NCI-H1436 (cell line): ENCODE measurements around the gene CTBP2.

Experiments used
- DNase-seq: peaks from one replicate; lab custom pipeline; 2025; lab: John Stamatoyannopoulos, UW

The CTBP2 gene

DNA sequence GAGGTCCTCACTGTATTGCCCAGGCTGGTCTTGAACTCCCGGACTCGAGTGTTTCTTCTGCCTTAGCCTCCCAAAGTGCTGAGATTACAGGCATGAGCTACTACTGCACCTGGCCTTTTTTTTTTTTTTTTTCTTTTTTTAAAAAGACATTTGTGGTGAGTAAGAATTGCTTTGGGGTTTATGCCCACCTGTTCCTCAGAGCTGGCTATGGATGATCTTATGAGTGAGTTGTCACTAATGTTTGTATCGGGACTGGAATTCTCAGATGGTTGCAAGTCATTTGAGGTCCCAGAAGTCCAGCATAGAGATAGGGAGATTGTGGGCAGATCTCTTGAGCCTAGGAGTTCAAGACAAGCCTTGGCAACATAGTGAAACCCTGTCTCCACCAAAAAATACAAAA, 183.2 kb downstream of the CTBP2 start:
- DNase-seq = no peak

DNA sequence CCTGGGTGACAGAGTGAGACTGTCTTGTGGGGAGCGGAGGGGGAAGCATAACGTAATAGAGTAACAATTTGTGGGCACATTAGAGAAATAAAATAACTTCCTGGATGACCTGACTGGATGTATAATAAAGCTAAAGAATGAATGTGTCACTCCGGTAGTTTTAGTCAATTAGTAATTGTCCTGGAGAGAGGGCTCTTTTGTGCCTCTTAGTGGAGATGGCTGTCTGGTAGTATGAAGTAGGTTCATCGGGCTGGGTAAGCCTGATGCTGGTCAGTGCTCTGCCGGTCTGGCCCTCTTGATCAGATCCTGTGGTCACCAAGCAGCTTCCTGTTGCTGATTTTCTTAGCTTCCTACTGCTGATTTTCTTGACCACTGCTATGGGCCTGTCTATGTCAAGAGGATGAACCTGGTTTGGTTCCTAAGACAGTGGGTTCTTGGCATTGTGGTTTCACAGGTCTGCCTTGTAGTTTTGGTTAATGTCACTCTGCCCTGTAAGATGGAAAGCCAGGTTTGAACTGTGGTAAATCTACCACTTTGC, 184.3 kb downstream of the CTBP2 start:
- no peak for DNase-seq

DNA sequence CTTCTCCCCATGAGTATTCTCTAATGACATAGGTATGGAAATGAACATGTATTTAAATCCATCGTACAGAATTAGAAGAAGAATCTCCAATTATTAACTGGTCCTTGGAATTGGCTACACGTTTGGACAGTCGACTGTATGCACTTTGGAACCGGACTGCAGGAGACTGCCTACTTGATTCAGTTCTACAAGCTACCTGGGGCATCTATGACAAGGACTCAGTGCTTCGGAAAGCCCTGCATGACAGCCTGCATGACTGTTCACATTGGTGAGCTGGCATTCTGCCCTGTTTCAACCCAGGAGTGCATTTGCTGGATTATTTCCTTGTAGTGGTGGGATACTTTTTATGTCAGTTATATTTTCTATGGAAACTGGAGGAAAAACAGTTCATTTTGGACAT, 186.2 kb downstream of the CTBP2 start:
- DNase-seq = no peak

DNA sequence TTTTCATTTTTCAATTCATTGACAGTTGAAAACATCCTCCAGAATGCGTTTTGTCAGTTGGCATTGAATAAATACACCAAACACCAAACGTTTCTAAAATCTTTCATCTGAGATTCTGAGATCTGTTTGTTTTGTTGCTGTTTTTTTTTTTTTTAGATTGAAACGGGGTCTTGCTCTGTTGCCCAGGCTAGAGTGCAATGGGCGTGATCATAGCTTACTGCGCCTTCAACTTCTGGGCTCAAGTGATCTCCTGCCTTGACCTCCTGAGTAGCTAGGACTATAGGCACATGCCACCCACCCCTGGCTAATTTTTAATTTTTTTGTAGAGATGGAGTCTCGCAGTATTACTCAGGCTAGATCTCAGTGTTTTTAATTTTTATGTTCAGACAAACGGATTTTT, 187.7 kb downstream of the CTBP2 start:
- no peak for DNase-seq

DNA sequence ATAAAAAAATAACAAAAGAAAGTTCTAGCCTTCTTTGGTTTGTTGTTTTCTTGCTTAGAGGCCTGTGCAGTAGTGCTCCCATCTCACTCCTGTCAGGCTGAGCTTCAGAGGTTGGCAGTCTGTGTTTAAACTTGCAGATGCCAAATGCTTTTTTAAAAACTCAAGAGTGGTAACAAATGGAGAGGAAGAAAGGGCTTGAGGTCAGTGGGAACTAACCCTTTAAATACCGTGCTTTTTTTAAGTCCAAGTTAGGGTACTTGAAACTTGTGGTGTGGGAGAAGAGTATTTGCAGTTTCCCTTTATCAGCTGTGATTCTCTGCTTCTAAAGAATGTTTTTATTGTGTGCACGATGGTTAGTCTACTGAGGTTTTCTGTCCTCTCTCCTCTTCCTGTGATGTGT, 189.1 kb downstream of the CTBP2 start:
- DNase-seq = no peak

DNA sequence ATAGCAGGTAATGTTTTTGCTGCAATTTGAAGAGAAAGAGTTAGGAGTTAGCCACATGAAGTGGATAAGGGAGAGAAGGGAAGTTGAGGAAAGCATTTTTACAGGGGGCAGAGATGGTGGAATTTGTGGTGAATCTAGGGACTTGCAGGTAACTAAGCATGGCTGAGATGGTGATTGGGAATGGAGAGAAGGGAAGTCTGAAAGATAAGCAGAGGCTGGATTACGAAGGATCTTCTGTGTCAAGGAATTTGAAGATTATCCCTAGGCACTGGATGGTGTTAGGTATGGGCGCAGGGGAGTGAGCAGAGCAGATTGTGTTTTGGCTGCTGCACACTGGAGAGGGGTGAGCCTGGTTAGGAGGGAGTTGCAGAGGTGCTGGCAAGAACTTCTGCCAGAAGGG, 193.1 kb downstream of the CTBP2 start:
- DNase-seq = no peak

DNA sequence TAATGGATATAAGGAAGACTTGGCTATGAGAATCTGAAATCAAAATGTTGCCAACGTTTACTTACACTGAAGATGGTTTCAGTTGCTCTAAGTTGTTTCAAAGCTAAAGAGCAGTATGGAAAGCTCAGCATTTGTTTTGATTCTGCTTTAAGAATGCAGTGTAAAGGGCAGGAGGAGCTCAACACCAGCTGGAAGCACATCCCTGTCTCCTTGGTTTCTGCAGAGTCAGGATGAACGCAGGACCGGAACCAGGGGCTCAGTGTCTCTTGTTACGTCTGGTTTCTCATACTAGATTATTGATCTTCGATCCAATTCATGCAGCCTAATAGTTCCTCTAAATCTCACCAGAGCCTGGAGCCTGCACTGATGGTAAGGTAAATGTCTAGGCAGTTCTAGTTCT, 194.4 kb downstream of the CTBP2 start:
- no peak for DNase-seq

DNA sequence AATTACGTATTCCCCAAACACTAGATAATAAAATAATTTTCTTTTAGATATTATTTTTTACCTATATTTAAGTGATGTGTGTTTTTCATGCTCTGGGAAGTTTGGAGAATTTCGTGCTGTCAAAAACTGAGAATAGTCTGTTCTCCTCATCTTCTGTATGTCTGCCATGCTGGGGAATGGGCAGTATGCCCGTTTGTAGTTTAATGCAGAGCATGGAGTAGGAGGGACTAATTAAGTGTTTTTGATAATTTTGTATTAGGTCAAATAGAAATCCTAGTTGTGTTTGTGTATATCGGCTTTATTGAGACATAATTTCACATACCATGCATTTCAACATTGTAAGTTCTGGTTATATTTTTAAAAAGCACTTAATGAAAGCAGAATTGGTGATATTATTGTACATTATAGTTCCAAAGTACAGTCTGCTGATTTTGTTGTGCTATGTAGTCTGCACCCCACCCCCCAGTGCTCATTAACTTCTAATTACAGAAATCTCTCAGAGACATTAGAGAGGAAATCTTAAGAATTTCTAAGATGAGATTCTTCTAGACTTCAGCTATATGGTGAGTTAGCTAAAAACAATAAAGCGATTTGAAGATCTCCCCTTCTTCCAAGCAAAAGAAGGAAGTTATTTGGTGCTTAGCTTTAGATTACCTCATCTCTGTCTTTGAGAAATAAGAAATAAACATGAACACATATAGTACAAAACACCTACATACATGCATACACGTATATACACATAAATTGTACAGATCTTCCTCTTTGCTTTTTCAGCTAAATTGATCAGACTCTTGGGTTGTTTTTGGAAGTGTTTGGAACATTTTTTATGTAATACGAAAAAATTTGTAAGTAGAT, 196.3 kb downstream of the CTBP2 start:
- DNase-seq = no peak

DNA sequence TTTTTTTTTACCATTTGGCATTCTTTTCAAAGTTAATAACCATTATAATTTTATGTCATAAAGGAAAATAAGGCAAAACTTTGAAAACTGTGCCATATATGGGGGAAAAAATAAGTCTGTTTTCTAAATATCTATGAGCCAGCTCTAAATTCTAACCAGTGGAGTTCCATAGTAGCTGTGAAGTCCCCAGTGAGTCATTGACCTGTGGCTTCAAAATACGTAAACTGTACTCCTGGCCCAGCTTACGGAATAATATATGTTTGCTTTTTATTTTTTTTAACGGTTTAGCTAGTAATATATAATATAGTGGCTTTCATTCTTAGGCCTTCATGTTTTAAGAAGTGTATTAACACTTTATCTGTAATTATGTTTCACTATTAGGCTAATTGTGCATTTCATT, 197.9 kb downstream of the CTBP2 start:
- DNase-seq = no peak

DNA sequence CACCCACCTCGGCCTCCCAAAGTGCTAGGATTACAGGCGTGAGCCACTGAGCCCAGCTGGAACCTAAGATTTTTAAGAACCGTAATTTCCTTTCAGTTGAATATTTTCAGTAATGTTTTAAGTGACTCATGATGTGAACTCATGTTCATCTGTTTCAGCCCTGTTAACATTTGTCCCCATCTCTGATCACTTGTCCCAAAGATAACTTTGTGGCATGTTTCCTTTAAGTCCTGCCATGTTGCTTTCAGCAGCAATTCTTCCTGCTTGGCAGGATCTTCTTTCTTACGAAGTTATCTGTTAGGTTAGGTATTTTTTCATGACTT, 199.2 kb downstream of the CTBP2 start:
- DNase-seq = no peak

DNA sequence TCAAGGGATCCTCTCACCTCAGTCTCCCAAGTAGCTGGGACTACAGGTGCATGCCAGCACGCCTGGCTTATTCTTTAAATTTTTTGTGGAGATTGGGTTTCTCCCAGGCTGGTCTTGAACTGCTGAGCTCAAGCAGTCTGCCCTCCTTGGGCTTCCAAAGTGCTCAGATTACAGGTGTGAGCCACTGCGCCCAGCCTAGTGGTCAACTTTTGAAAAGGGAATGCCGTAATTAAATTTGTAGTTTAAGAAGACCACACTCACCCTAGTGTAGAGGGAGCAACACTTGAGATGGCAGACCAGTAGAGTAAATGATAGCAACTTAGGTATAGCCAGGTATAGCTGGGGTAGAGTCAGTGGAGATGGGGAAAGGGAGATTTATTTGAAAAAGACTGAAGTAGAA, 200.8 kb downstream of the CTBP2 start:
- DNase-seq = no peak

DNA sequence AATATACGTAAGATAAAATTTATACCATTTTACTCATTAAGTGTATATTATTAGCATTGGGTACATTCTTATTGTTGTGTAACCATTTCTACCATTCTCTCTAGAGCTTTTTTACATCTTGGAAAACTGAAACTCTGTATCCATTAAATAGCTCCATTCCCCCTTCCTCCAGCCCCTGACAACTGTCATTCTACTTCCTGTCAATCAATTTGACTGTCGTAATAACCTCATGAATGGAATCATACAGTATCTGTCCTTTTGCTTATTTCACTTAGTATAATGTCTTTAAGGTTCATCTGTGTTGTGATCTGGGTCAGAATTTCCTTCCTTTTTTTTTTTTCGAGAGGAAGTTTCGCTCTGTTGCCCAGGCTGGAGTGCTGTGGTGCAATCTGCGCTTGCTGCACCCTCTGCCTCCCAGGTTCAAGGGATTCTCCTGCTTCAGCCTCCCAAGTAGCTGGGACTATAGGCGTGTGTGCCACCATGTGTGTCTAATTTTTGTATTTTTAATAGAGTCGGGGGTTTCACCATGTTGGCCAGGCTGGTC, 202.9 kb downstream of the CTBP2 start:
- DNase-seq = no peak

DNA sequence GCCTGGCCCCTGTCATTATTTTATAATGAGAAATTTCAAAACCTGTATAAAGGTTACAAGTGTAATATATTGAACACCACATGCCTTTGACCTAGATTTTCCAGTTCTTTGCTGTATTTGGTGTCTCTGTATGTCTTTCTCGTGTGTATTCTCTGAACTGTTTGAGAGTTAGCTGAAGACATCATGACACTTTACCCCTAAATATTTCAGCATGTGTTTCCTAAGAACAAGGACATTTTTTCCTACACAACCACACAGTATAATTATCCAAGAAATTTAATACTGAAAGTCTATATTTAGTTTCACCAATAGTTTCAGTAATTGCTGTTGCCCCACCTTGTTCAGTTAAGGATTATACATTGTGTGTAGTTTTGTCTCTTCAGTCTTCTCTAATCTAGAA, 203.6 kb downstream of the CTBP2 start:
- DNase-seq = no peak

DNA sequence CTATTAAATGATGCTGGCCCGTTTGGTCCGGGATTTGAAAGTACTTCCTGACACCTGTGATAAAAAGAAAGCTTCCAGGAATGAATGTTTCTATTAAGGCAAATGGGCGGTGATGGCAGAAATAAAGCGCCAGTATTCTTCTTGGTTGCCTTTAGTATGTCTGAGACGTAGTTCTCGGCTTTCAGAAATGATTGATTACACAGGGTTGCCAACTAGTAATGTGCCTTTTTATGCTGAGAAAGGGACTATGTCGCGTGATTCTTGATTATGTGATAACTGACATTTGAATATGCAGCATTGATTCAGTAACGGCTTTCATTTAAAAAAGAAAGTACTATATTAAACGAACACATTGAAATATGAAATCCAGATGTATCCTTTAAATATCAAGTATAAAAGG, 204.5 kb downstream of the CTBP2 start:
- DNase-seq = no peak

DNA sequence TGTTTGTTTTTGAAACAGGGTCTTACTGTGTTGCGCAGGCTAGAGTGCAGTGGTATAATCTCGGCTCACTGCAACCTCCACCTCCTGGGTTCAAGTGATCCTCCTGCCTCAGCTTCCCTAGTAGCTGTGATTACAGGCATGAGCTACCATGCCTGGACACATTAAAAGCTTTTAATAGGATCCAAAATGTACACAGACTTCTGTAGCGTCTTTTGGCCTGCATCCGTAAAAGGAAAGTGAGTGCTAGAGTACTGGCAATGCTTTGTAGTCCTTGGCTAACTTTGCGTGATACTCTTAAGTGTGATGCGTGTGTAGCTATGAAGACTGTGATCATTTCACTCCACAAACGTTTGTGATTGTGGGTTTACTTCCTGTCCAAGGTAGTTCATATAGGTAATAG, 205.1 kb downstream of the CTBP2 start:
- no peak for DNase-seq

DNA sequence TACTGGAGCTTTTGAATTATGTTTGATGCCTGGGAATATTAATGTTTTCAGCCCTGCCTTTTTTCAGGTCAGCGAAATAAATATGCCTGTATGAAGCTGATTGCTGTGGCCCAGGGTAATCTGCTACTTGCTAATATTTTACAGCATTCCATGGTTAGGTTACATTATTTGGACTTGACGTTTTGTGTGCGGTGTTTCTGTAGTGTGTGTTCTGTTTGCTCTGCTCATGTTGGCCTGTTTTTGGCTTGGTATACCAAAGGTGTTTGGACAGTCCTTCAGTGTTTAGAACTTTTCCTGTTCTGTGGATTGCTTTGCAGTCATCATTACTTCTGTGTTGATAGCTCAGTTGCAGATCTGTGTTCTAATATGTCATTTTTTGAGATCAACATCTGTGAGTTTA, 206.9 kb downstream of the CTBP2 start:
- DNase-seq = no peak

DNA sequence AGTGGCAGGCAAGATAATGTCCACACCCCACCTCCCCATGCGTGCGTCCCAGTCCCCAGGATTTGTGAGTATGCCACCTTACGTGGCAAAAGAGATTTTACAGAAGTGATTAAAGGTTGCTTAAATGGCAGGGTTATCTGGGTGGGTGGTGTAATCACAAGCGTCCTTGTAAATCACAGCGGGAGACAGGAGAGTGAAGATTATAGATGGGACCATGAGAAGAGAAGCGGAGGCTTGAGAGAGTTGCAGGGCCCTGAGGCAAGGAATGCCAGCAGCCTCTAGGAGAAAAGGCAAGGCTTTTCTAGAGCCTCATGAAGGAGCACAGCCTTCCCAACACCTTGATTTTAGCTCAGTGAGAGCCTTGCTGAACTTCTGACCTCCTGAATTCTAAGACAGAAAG, 208.2 kb downstream of the CTBP2 start:
- DNase-seq = no peak

DNA sequence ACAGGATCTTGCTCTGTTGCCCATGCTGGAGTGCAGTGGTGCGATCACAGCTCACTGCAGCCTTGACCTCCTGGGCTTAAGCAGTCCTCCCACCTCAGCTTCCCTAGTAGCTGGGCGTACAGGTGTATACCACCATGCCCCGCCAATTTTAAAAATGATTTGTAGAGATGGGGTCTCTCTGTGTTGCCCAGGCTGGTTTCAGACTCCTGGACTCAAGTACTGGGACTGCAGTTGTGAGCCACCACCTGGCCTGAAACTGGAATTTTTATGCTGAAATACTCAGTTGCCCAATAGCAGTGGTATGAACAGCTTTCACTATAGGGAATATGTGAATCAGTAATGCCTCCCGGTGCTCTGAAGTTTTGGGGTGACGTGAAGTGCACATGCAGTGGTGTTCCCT, 210.8 kb downstream of the CTBP2 start:
- DNase-seq = no peak

DNA sequence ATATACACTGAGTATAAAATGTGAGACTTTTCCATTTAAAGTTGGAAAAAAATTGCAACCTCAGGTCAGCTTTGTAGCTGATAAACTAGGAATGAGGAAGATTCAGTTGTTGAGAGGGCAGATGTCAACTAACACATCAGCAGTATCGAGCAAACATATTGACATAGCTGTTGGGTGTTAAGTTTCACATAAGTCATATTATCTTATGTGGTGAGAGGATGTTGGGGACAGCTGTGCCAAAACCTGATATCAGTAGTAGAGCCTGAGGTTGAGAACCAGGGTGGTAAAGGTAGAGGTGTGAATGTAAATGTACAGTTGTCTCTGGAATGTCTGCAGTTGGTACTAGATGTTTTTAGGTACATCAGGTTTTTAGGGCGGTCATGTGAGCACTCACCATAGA, 213.4 kb downstream of the CTBP2 start:
- peak; percentile 3 for DNase-seq

DNA sequence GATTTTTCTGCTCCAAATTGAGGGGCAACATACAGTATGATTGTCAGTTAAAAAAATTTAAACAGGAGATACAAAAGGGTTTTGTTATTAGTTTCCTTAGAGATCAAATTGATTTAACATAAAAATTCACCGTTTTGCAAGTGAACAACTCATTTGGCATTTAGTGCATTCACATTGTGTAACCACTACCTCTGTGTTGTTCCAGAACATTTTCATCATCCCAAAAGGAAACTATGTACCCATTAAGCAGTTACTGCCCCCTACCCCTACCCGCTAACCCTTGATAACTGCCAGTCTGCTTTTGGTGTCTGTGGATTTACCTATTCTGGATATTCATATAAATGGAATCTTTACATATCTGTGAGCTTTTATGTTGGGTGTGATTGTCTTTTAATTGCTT, 215.4 kb downstream of the CTBP2 start:
- no peak for DNase-seq

DNA sequence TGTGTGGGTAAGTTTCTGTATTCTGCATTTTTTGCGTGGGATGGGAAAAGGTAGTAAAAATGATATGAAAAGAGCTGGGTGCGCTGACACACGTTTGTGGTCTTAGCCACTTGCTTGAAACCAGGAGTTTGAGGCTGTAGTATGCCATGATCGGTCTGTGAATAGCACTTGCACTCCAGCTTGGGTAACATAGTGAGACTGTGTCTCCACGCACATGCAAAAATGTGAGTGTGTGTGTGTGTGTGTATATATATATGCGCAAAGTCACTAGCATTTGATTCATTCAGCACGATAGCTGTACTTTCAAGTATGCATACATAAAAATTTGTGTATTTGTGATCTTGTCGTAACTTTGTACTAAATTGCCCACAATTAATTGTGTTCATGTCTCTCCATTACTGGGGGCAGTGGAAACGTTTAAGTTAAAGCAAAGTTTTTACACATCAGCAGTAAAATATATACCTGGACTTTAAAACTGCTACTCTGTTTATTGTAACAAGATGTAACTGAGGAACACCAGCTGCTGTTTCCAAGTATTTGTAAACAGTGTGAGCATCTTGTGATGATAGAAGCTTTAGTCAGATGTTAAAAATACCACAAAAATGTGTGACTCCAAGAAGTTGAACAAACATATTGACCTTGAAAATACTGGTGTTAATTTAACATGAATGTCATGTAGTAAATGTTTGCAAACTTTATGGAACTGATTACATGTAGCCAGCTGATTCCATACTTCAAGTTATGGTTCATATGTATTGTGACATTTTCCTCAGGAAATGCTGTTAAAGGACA, 216.9 kb downstream of the CTBP2 start:
- DNase-seq = no peak

DNA sequence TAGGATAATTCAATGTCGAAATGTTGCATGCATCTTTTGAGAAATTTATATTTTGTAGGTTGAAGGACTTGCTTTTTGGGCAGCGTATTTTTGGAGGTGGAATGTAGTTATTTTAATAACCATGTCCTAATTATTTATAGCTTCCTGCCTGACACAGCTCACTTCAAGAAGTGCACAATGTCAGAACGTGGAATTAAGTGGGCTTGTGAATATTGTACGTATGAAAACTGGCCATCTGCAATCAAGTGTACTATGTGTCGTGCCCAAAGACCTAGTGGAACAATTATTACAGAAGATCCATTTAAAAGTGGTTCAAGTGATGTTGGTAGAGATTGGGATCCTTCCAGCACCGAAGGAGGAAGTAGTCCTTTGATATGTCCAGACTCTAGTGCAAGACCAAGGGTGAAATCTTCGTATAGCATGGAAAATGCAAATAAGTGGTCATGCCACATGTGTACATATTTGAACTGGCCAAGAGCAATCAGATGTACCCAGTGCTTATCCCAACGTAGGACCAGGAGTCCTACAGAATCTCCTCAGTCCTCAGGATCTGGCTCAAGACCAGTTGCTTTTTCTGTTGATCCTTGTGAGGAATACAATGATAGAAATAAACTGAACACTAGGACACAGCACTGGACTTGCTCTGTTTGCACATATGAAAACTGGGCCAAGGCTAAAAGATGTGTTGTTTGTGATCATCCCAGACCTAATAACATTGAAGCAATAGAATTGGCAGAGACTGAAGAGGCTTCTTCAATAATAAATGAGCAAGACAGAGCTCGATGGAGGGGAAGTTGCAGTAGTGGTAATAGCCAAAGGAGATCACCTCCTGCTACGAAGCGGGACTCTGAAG, 217.8 kb downstream of the CTBP2 start:
- DNase-seq = no peak
